ENCODE data around the gene POLA2.
"Not testable (repeated sequence)": the region's sequence is repeated elsewhere in the genome, so short reads cannot be mapped to it uniquely, and the experiment has no call there.

Gene POLA2

GRCh38 chr11:65261591-65262380 is at the start of gene POLA2:
TSS of gene POLA2 (plus strand) at chr11:65261962. CDS start at chr11:65262293, 331 bp downstream.
- DNase-seq, result peak; percentile 95

DNA sequence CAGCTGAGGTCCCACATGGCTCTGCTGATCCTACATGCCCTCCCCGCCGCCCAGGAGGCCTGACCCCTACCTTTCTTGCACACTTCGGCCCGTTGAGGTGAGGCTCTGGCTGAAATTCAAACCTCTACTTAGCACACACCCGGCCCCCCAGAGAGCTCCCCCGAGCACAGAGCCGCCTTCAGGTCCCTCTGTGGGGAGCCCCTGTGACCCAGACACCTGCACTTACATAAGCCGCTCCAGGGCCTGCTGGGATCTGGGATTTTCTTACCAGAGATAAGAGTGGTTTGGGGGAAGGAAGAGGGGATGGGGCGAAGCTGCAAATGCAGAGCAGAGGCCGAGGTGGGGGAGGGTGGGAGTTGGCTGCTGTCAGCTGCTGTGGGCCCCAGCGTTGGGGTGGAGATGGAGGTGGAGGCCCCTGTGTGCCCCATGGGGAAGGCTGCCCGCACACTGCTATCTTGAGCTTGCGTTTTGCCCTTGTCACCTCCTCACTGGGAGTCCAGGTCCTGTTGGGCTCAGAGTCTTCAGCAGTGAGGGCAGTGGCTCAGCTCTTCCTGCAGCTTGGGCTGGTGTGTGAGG is 49.4 kb upstream of the POLA2 start:
- DNase-seq, result no peak

DNA sequence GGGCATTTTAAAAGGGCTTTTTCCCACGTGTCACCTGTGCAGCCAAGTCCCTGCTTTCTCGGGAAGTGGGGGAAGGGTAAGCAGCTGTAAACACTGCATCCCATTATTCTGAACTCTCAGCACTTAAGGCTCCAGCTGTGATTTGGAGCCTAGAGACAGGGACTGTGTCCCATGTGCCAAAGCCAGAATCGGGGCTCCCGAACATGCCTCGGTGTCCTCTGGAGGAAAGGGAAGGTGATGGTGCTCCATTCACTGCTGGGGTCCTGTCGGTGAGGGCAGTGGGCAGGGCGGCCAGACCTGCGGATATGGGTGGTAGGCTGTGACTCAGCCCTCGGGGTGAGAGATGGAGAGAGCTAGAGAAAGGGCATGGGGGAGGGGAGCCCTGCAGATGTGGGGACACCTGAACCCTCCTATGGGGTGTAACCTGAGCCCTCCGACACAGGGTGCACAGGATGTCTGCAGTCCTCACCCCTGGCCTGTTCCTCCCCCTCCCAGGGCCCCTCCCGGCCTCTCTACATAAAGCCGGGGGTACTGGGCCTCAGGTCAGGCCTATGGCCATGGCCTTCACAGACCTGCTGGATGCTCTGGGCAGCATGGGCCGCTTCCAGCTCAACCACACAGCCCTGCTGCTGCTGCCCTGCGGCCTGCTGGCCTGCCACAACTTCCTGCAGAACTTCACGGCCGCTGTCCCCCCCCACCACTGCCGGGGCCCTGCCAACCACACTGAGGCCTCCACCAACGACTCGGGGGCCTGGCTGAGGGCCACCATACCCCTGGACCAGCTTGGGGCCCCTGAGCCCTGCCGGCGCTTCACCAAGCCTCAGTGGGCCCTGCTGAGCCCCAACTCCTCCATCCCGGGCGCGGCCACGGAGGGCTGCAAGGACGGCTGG is 48.2 kb upstream of the POLA2 start:
- no peak for DNase-seq

DNA sequence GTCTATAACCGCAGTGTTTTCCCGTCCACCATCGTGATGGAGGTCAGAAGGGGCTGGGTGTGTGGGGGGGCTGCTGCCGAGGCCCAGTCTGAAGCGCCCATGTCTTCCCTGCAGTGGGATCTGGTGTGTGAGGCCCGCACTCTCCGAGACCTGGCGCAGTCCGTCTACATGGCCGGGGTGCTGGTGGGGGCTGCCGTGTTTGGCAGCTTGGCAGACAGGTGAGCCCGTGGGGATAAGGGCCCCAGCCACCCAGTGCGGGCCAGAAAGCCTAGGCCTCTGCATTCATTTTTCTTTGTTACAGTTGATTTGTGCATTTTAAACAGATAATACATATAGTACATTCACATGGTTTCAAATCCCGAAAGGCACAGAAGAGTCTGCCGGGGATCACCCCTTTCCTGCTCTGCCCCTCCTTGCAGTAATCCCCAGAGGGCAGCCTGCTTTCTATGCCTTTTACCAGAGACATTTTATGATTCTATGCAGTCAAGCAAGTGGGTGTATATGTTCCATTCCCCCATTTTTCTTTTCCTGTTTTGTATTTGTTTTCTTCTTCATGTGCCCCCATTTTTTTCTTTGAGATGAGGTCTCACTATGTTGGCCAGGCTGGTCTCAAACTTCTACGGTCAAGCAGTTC is 47.4 kb upstream of the POLA2 start:
- no peak for DNase-seq

GRCh38 chr11:65215441-65216076 is 46.2 kb upstream of the POLA2 start:
- no peak for DNase-seq

DNA sequence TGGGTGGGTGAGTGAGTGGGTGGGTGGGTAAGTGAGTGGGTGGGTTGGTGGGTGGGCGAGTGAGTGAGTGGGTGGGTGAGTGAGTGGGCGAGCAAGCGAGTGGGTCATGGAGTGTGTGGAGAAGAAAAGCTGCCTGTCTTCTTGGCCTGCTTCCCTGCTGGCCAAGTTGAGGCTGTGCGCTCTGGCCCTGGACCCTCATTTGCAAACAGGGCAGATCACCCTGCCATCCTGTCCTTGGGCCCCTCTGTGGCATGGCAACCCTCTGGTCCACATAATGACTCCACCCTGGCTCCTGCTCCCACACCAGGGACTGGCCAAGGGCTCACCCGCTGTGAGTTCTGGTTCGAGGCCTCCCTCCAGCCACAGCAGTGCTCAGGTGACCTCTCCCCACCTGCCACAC is 44.9 kb upstream of the POLA2 start:
- no peak for DNase-seq

- no peak for DNase-seq
Measured at GRCh38 chr11:65217441-65218423, 44.0 kb upstream of the POLA2 start.

DNA sequence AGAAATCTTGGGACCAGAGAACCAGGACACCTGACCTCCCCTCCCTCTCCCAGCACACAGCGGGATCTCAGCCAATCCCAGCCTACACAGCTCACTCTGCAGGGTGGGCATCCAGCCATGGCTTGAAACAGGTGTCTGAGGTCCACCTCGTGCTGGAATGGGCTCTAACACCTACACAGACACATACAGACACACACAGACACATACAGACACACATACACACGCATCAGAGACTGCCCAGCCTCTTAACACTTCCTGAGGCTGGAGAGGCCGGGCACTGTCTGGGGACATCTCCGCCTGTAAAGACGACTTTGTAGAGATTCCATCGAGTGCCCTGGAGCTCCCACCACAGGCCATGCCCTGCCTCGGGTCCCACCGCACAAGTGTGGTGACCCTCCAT is 43.3 kb upstream of the POLA2 start:
- DNase-seq, result no peak

GRCh38 chr11:65219930-65220213 is 41.9 kb upstream of the POLA2 start:
- DNase-seq, result no peak

DNA sequence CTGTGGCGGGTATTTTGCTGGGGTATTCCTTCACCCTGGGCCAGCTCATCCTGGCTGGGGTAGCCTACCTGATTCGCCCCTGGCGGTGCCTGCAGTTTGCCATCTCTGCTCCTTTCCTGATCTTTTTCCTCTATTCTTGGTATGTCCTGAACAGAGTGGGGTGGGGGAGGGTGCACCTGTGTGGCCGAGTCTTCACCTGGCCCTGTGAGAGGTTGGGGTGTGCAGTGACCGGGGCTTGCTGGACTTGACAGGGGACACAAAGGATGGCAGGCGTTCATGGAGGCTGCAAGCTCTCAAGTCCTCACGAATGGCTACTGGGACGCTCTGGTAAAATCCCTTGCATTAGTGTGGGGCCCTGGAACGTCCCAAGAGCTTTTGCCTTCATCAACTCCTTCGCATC is 40.7 kb upstream of the POLA2 start:
- DNase-seq, result no peak

- no peak for DNase-seq
Measured at GRCh38 chr11:65223011-65223410, 38.8 kb upstream of the POLA2 start.

GRCh38 chr11:65224930-65225278 is 36.9 kb upstream of the POLA2 start:
- no peak for DNase-seq

DNA sequence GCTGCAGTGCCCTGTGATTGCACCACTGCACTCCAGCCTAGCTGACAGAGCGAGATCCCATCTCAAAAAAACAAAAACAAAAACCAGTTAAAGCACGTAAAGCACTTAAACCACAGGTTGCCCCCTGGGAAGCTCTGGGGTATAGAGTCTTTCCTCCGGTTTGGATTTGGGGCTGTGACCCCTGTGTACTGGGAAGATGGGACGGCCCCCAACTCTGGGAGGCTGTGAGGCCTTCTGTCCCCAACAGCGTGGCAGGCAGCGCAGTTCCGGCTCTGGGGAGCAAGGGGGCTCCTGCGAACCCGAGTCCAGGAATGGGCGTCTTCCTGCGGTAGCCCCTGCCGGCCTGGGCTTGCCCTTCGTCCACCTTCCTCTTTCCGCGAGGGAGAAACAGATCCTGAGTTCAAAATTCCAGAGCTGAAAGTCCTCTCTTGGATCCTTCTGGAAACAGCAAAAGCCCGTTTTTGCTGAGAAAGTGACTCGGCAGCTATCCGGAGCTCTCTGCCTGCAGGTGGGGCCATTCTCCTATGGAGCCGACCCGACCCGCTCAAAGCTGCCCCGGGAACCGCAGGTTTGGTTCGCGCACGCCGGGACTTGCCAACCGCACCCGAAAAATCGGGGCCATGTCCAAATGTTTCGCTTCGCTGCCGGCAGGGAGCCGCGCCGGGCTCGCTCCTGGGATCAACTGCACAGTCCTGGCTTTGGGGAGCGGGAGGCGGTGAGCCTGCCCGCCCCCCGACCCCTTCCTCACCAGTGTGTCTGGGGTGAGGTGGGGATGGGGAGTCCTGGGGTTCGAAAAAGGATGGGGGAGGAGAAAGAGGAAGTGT is 36.3 kb upstream of the POLA2 start:
- no peak for DNase-seq

- DNase-seq, result no peak
Measured at GRCh38 chr11:65226103-65226442, 35.7 kb upstream of the POLA2 start.

- no peak for DNase-seq
Measured at GRCh38 chr11:65227879-65228278, 33.9 kb upstream of the POLA2 start.

DNA sequence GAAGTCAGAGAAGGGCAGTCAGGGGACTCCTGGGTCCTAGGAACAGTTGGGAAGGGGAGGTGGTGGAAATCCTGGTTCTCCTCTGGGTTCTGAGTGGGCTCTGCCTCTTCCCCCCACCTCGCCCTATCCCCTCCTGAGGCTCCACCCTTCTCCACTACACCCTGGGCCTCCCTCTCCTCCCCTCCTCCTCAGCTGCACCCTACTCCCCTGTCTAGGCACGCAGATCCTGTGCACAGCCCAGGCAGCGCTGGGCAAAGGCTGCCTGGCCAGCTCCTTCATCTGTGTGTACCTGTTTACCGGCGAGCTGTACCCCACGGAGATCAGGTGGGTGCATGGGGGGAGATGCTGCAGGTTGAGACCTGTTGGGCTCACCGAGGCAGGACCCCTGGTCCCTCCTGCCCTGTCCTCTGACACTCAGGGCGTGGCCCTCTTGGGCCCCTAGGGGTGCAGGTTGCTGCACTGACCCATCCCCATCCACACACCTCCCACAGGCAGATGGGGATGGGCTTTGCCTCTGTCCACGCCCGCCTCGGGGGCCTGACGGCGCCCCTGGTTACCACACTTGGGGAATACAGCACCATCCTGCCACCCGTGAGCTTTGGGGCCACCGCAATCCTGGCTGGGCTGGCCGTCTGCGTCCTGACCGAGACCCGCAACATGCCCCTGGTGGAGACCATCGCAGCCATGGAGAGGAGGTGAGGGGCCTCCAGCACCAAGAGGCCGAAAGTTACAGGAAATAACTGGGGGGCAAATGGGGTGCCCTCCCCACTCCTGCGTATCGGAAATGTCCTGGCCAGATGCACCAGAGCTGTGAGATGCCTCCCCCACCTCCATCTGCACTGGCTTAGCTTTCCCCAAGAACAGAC is 25.3 kb upstream of the POLA2 start:
- no peak for DNase-seq

- DNase-seq, result not testable (repeated sequence)
Measured at GRCh38 chr11:65238302-65238701, 23.5 kb upstream of the POLA2 start.

DNA sequence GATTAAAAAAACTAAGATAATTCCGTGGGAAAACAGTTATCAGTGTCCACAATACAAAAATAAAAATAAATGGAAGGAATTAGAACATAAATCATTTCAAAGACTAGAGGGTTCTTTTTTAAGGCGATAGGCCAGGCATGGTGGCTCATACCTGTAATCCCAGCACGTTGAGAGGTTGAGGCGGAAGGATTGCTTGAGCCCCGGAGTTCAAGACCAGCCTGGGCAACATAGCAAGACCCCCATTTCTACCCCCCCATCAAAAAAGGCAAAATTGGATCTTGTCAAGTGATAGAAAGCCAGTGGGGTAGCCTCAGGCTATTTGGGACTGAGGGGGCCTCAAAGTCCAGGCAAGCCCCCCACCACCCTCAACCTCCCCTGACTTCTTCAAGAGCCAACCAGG is 20.6 kb upstream of the POLA2 start:
- no peak for DNase-seq

DNA sequence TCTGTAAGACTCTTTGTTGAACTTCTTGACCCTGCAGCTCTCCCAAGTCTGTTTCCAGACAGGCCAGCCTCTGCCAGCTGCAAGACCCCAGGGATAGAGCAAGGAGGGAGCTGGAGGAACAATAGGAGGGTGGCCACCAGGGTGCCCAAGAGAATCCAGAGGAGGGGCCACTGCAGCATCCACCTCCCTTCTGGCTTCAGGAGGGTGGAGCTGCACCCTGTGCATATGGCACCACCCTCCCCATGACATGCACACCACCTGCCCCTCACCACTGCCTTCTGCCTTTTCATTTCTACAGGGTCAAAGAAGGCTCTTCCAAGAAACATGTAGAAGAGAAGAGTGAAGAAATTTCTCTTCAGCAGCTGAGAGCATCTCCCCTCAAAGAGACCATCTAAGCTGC is 20.1 kb upstream of the POLA2 start:
- no peak for DNase-seq

GRCh38 chr11:65242389-65242788 is 19.4 kb upstream of the POLA2 start:
- DNase-seq, result no peak
